H1 (cell line): Measurements from ENCODE around the gene CFAP100. TPM values are rescaled to one million over a fixed set of nuclear protein-coding genes. Genes with fewer than 3 reads are reported as not detected.
A peak's percentile ranks its signal among the peaks of the same experiment; 100 is the strongest.

Experiments used
- BACH1 ChIP-seq: IDR thresholded peaks from 2 replicates; pipeline ENCODE4 v1.6.1; 2012; ENCODE audit warnings: low read length, improper control_type of control experiment
- CHD2 ChIP-seq: IDR thresholded peaks from 2 replicates; pipeline ENCODE4 v1.6.1; 2012; ENCODE audit warnings: low read length, improper control_type of control experiment
- CTBP2 ChIP-seq: IDR thresholded peaks from 2 replicates; pipeline ENCODE4 v1.7.0; 2011; ENCODE audit warnings: borderline replicate concordance, mild to moderate bottlenecking, moderate library complexity, mixed read lengths, low read length; ENCODE audit not compliant: insufficient read depth, insufficient read length
- E2F6 ChIP-seq: IDR thresholded peaks from 2 replicates; pipeline ENCODE4 v1.6.1; 2012; ENCODE audit warnings: inconsistent platforms
- GABPA ChIP-seq: IDR thresholded peaks from 2 replicates; pipeline ENCODE4 v1.6.1; 2011; ENCODE audit warnings: mild to moderate bottlenecking, low read length, moderate library complexity, borderline replicate concordance; ENCODE audit not compliant: insufficient read depth
- HDAC2 ChIP-seq, 2 experiments: fragments of 300-600 bp in 1 of 2; sonication (generic) in 1 of 2; IDR thresholded peaks; 2 replicates each; pipeline ENCODE4 v1.6.1; 2011 to 2012; ENCODE audit warnings: low read depth in 2 of 2, low read length in 2 of 2, mild to moderate bottlenecking in 2 of 2, moderate library complexity in 2 of 2, borderline replicate concordance in 1 of 2, inconsistent platforms in 1 of 2
- HDAC6 ChIP-seq: IDR thresholded peaks from one replicate; pipeline ENCODE4 v1.7.1; 2012; ENCODE audit warnings: low read depth, mild to moderate bottlenecking, inconsistent platforms, low read length, moderate library complexity
- JUN ChIP-seq: IDR thresholded peaks from 2 replicates; pipeline ENCODE4 v1.6.1; 2011; ENCODE audit warnings: low read depth, mild to moderate bottlenecking, improper control_type of control experiment, low read length
- JUND ChIP-seq: IDR thresholded peaks from 2 replicates; pipeline ENCODE4 v1.6.1; 2011; ENCODE audit warnings: mild to moderate bottlenecking, improper control_type of control experiment, low read length
- KDM5A ChIP-seq: fragments of 200-600 bp; IDR thresholded peaks from 2 replicates; pipeline ENCODE4 v1.7.1; 2012; ENCODE audit warnings: mild to moderate bottlenecking, low read length, inconsistent platforms, mixed read lengths
- PHF8 ChIP-seq: fragments of 200-600 bp; sonication (generic); conservative IDR thresholded peaks from 2 replicates; pipeline ENCODE4 v1.7.1; 2012; ENCODE audit warnings: low read depth, mild to moderate bottlenecking, inconsistent platforms, low read length, moderate library complexity
- POU5F1 ChIP-seq: IDR thresholded peaks from 2 replicates; pipeline ENCODE4 v1.6.1; 2011; ENCODE audit warnings: low read depth, mild to moderate bottlenecking, low read length, moderate library complexity
- RNF2 ChIP-seq: fragments of 200-900, 300-1000 bp; sonication (generic); IDR thresholded peaks from 2 replicates; pipeline ENCODE4 v1.7.1; 2016; ENCODE audit warnings: borderline replicate concordance, low read depth, mild to moderate bottlenecking, antibody characterized with exemption, low read length; ENCODE audit not compliant: poor library complexity, severe bottlenecking; ENCODE audit errors: missing control alignments
- SAP30 ChIP-seq: fragments of 300-600 bp; sonication (generic); IDR thresholded peaks from 2 replicates; pipeline ENCODE4 v1.7.1; 2012; ENCODE audit warnings: low read length, moderate library complexity, mild to moderate bottlenecking, inconsistent platforms; ENCODE audit not compliant: insufficient read depth, insufficient replicate concordance
- SIN3A ChIP-seq, 2 experiments: IDR thresholded peaks in 1 of 2; conservative IDR thresholded peaks in 1 of 2; 2 replicates each; pipeline ENCODE4 v1.6.1; 2011 to 2012; ENCODE audit warnings: low read length in 2 of 2, improper control_type of control experiment in 1 of 2, low read depth in 1 of 2, mild to moderate bottlenecking in 1 of 2
- SIRT6 ChIP-seq: IDR thresholded peaks from one replicate; pipeline ENCODE4 v1.7.1; 2012; ENCODE audit warnings: low read length, inconsistent platforms
- SP2 ChIP-seq: IDR thresholded peaks from 2 replicates; pipeline ENCODE4 v1.6.1; 2012; ENCODE audit warnings: mild to moderate bottlenecking, low read length, inconsistent platforms
- SP4 ChIP-seq: IDR thresholded peaks from 2 replicates; pipeline ENCODE4 v1.6.1; 2012; ENCODE audit warnings: low read length, inconsistent platforms
- SRF ChIP-seq: IDR thresholded peaks from 2 replicates; pipeline ENCODE4 v1.6.1; 2011; ENCODE audit warnings: mild to moderate bottlenecking, low read depth, low read length, moderate library complexity
- TBP ChIP-seq: IDR thresholded peaks from 2 replicates; pipeline ENCODE4 v1.6.1; 2011; ENCODE audit warnings: low read depth, low read length, improper control_type of control experiment
- USF2 ChIP-seq: IDR thresholded peaks from 2 replicates; pipeline ENCODE4 v1.6.1; 2011; ENCODE audit warnings: low read length, improper control_type of control experiment
- YY1 ChIP-seq: IDR thresholded peaks from 2 replicates; pipeline ENCODE4 v1.6.1; 2011; ENCODE audit warnings: low read depth, mild to moderate bottlenecking, low read length
- ZNF274 ChIP-seq: IDR thresholded peaks from 2 replicates; pipeline ENCODE4 v1.7.0; 2012; ENCODE audit warnings: low read length, borderline replicate concordance; ENCODE audit errors: extremely low read depth
- polyA plus RNA-seq, 7 experiments: library from polyadenylated mRNA; depleted of rRNA in 3 of 7; stranded (reverse) in 5 of 7; unstranded in 2 of 7; fragments of >200 nt in 5 of 7; fragments of 200-250 nt in 2 of 7; gene quantifications; 1 replicate in 5 of 7; 2 replicates in 1 of 7; 4 replicates in 1 of 7; pipeline versions ENCODE4 v1.2.1 to v1.2.3, GENCODE V29; 2011 to 2013; ENCODE audit warnings: missing spikeins in 2 of 7, mixed read lengths in 2 of 7
- total RNA-seq: library from RNA; stranded (reverse); fragmentation: NEBNext Ultra II Directional; extraction: Animal tissue kit (Norgen Biotek cat#: 25700); gene quantifications from 2 replicates; pipeline ENCODE4 v1.2.1, GENCODE V29; 2021

Gene CFAP100
- total and polyA plus RNA-seq, 2 of the 8 experiments (the other 6 are each of a cell fraction or from before 2014, with no cell fraction given): 0.17 TPM; not detected in 1

DNA sequence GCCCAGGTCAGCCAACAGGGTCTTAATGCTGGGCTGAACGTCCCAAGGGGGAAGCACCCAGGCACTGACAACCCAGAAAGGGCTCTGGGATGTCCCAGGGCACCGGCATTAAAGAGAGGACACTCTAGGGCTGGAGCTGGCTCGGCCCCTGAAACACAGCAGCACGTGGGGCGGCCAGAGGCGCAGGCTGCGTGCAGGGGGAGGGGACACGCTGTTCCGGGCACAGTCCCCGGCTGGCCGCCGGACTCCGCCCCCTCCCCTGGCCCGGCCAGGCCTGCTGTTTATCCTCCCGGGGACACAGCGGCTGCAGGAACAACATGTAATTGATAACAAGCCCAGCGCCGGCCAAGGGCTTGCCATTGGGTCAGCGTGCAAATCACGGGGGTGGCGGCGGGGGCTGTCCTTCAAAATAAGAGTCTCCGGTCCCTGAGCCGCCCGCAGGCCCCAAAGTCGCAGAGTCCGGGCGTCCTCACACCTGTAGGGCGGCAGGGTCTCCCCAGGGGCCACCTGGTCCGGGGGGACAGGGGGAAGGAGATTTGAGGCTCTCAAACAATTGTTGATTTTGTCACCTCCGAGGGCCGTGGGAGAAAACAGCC lies 38.8 kb upstream of the CFAP100 start (continued):
- TF ChIP-seq E2F6 (peak; percentile 54; the same call in 1 of the 2 replicates), GABPA (no peak), BACH1 (no peak), POU5F1 (no peak), ZNF274 (no peak), KDM5A (no peak), CTBP2 (no peak), JUND (no peak), SP4 (no peak), TBP (no peak; the same call in 1 of the 2 replicates), SAP30 (no peak), SP2 (no peak), SIN3A (conservative IDR thresholded peaks at IDR 0.05 in 1 of 2, IDR thresholded peaks at IDR 0.05 in 1 of 2; ENCODE audit: low read depth in 1 of 2, low read length in 2 of 2) (peak; percentile 12 to 86; a peak in 1 of 4 replicates), SRF (no peak), RNF2 (no peak), SIRT6 (no peak), YY1 (no peak), HDAC2 (IDR thresholded peaks at IDR 0.05; ENCODE audit: borderline replicate concordance in 1 of 2, low read depth in 2 of 2, low read length in 2 of 2) (peak in 1 of 2 experiments; percentile 47; a peak in 1 of 4 replicates), CHD2 (no peak), PHF8 (0 out of 2 replicates have a peak, but pooled peaks have one; percentile 17), USF2 (peak; percentile 47; the same call in 1 of the 2 replicates), HDAC6 (no peak), JUN (no peak)
